OCI-LY1 (cell line): ENCODE measurements around the gene UTP4.

Experiments used
- H2AFZ ChIP-seq: fragments of 200-600 bp; sonication (generic), shearing (Covaris generic); 2 replicates; pipeline ENCODE4 v1.6.0; 2014; ENCODE audit warnings: antibody characterized with exemption, mild to moderate bottlenecking, low read length
- H3F3A ChIP-seq: fragments of 200-600 bp; sonication (generic), shearing (Covaris generic); 2 replicates; pipeline ENCODE4 v1.6.0; 2014; ENCODE audit warnings: mild to moderate bottlenecking, antibody characterized with exemption, low read length, moderate library complexity; ENCODE audit not compliant: insufficient read depth
- H3K27ac ChIP-seq: fragments of 200-600 bp; sonication (generic); 2 replicates; pipeline ENCODE4 v1.5.1; 2014; ENCODE audit warnings: low read length, mixed run types, mild to moderate bottlenecking, low read depth; ENCODE audit not compliant: poor library complexity, severe bottlenecking
- H3K27me3 ChIP-seq: fragments of 200-600 bp; sonication (generic); 2 replicates; pipeline ENCODE4 v1.6.0; 2014; ENCODE audit warnings: antibody characterized with exemption, mild to moderate bottlenecking, low read length, moderate library complexity; ENCODE audit not compliant: insufficient read depth
- H3K36me3 ChIP-seq: fragments of 200-600 bp; sonication (generic); 2 replicates; pipeline ENCODE4 v1.6.1; 2014; ENCODE audit warnings: mild to moderate bottlenecking, antibody characterized with exemption, low read length, moderate library complexity, mixed read lengths; ENCODE audit not compliant: insufficient read depth
- H3K4me1 ChIP-seq: fragments of 200-600 bp; sonication (generic); 2 replicates; pipeline ENCODE4 v1.5.1; 2014; ENCODE audit warnings: mild to moderate bottlenecking, low read length, moderate library complexity; ENCODE audit not compliant: insufficient read depth, severe bottlenecking
- H3K4me2 ChIP-seq: fragments of 200-600 bp; sonication (generic), shearing (Covaris generic); 2 replicates; pipeline ENCODE4 v1.6.1; 2014; ENCODE audit warnings: low read length
- H3K4me3 ChIP-seq: fragments of 200-600 bp; sonication (generic); 2 replicates; pipeline ENCODE4 v1.5.1; 2014; ENCODE audit warnings: low read length, low read depth, mild to moderate bottlenecking, mixed read lengths; ENCODE audit not compliant: poor library complexity, severe bottlenecking
- H3K79me2 ChIP-seq: fragments of 200-600 bp; shearing (Covaris generic); 2 replicates; pipeline ENCODE4 v1.6.1; 2016; ENCODE audit warnings: mixed run types, low read length, mixed read lengths; ENCODE audit not compliant: insufficient read depth
- H3K9ac ChIP-seq: fragments of 200-600 bp; sonication (generic), shearing (Covaris generic); 2 replicates; pipeline ENCODE4 v1.6.1; 2014; ENCODE audit warnings: mild to moderate bottlenecking, low read length, mixed read lengths
- H3K9me2 ChIP-seq: fragments of 200-600 bp; sonication (generic), shearing (Covaris generic); 2 replicates; pipeline ENCODE4 v1.6.1; 2014; ENCODE audit warnings: low read depth, mild to moderate bottlenecking, low read length, mixed read lengths
- H3K9me3 ChIP-seq: fragments of 200-600 bp; shearing (Covaris generic); 2 replicates; pipeline ENCODE4 v1.6.1; 2014; ENCODE audit warnings: low read length, mixed read lengths
- H4K20me1 ChIP-seq: fragments of 200-600 bp; sonication (generic), shearing (Covaris generic); 2 replicates; pipeline ENCODE4 v1.6.0; 2016; ENCODE audit warnings: mild to moderate bottlenecking, low read length; ENCODE audit not compliant: insufficient read depth
- CTCF ChIP-seq: fragments of 200-600 bp; sonication (generic), shearing (Covaris generic); IDR thresholded peaks from 2 replicates; pipeline ENCODE4 v1.5.1; 2017; ENCODE audit warnings: mild to moderate bottlenecking, antibody characterized with exemption, low read length, moderate library complexity, mixed read lengths
- EZH2 ChIP-seq: fragments of 200-600 bp; sonication (generic), shearing (Covaris generic); IDR thresholded peaks from 2 replicates; pipeline ENCODE4 v1.8.0; 2017; ENCODE audit warnings: borderline replicate concordance, mixed run types, mild to moderate bottlenecking, antibody characterized with exemption, low read length, moderate library complexity, mixed read lengths

UTP4 gene

DNA sequence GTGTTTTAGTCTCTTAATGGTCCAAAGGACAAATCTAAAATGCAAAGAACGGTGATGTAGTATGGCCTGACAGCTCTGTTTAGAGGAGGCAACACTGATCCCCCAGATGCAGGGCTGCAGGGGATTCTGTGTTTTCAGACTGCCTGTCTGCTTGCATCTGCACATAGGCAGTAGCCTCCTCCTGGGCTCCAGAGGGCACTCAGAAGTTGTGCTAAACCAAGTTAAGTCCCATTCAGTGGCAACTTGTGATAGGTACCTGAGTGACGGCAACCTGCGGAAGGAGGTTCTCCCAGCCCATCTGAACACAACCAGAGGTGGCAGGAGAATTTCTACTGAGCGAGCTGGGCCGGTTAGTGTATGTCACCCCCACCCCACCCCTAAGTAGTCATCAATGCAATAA, 17.1 kb upstream of the UTP4 start:
- Histone ChIP-seq H3K4me2 (no peak overlapping the region), H3K27ac (no peak overlapping the region), H2AFZ (no peak overlapping the region), H3K27me3 (no peaks in the 10 kb centered on the region), H3K9me3 (no peaks in the 10 kb centered on the region), H3K9me2 (no peaks in the 10 kb centered on the region), H3K79me2 (no peaks in the 10 kb centered on the region), H3K9ac (no peak overlapping the region), H3K36me3 (peaks cover 39% of the 10 kb centered on the region), H4K20me1 (no peaks in the 10 kb centered on the region), H3K4me3 (no peak overlapping the region), H3F3A (no peaks in the 10 kb centered on the region), H3K4me1 (no peaks in the 10 kb centered on the region)
- TF ChIP-seq CTCF (no peak), EZH2 (no peak)

GRCh38 chr16:69115837-69116236, 16.6 kb upstream of the UTP4 start:
- no peaks in the 10 kb centered on the region for H3K4me1 ChIP-seq
- H3K9me2 ChIP-seq = no peaks in the 10 kb centered on the region
- H3K9me3 ChIP-seq = no peaks in the 10 kb centered on the region
- H3K9ac ChIP-seq = no peak overlapping the region
- no peak overlapping the region for H3K27ac ChIP-seq
- H3K4me3 ChIP-seq = no peak overlapping the region
- TF ChIP-seq CTCF (no peak), EZH2 (no peak)
- no peak overlapping the region for H2AFZ ChIP-seq
- no peaks in the 10 kb centered on the region for H3K27me3 ChIP-seq
- no peaks in the 10 kb centered on the region for H3K79me2 ChIP-seq
- H4K20me1 ChIP-seq = no peaks in the 10 kb centered on the region
- H3K4me2 ChIP-seq = no peak overlapping the region
- no peaks in the 10 kb centered on the region for H3F3A ChIP-seq
- H3K36me3 ChIP-seq = peaks cover 44% of the 10 kb centered on the region

GRCh38 chr16:69116256-69116875, 16.1 kb upstream of the UTP4 start:
- no peak overlapping the region for H2AFZ ChIP-seq
- H3K79me2 ChIP-seq = no peaks in the 10 kb centered on the region
- no peak overlapping the region for H3K27ac ChIP-seq
- no peaks in the 10 kb centered on the region for H3K9me2 ChIP-seq
- H3K4me3 ChIP-seq = no peak overlapping the region
- no peak overlapping the region for H3K4me2 ChIP-seq
- H3K9me3 ChIP-seq = no peaks in the 10 kb centered on the region
- H4K20me1 ChIP-seq = no peaks in the 10 kb centered on the region
- TF ChIP-seq EZH2 (no peak), CTCF (no peak)
- no peaks in the 10 kb centered on the region for H3F3A ChIP-seq
- H3K4me1 ChIP-seq = no peaks in the 10 kb centered on the region
- peaks cover 49% of the 10 kb centered on the region for H3K36me3 ChIP-seq
- H3K9ac ChIP-seq = no peak overlapping the region
- no peaks in the 10 kb centered on the region for H3K27me3 ChIP-seq
